ENCODE results near the gene NOS3. TPM values are rescaled to one million over a fixed set of nuclear protein-coding genes. Genes with fewer than 3 reads are reported as not detected.

The NOS3 gene
- total and polyA plus RNA-seq, 2 of the 13 experiments (the other 11 are each of a cell fraction or from before 2014, with no cell fraction given): 3.7 to 7.5 TPM

DNA sequence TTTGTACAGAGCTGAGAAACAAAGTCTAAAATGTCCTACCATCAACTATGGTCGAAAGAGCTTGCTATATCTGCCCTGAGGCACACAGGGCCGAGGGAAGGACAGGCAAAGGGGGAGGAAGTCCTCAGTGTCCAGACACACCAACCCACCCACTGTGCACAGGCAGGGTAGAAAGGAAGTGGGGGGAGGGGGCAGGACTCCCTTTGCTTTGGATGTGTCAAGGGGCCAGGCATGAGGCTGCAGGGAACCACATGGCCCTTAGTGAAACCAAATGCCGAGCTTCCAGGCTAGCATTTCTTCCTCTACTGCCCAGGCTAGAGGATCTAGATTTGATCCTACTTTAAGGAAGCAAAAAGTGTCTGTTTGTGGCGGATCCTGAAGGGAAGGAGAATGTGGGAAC, 41.3 kb upstream of the NOS3 start (continued):
- TF ChIP-seq, protein P1, sequence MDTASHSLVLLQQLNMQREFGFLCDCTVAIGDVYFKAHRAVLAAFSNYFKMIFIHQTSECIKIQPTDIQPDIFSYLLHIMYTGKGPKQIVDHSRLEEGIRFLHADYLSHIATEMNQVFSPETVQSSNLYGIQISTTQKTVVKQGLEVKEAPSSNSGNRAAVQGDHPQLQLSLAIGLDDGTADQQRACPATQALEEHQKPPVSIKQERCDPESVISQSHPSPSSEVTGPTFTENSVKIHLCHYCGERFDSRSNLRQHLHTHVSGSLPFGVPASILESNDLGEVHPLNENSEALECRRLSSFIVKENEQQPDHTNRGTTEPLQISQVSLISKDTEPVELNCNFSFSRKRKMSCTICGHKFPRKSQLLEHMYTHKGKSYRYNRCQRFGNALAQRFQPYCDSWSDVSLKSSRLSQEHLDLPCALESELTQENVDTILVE (CRISPR knock-in tag; IDR thresholded peaks at IDR 0.05): no peak
- TF ChIP-seq SMAD9 (CRISPR knock-in tag; IDR thresholded peaks at IDR 0.05): no peak
- TF ChIP-seq ZSCAN31 (CRISPR knock-in tag; IDR thresholded peaks at IDR 0.05; ENCODE audit: low read depth): no peak
- no peak for TF ChIP-seq ZNF720 (CRISPR knock-in tag; IDR thresholded peaks at IDR 0.05)
- no peak for TF ChIP-seq NR2C2 (CRISPR knock-in tag; IDR thresholded peaks at IDR 0.05; ENCODE audit: borderline replicate concordance)

DNA sequence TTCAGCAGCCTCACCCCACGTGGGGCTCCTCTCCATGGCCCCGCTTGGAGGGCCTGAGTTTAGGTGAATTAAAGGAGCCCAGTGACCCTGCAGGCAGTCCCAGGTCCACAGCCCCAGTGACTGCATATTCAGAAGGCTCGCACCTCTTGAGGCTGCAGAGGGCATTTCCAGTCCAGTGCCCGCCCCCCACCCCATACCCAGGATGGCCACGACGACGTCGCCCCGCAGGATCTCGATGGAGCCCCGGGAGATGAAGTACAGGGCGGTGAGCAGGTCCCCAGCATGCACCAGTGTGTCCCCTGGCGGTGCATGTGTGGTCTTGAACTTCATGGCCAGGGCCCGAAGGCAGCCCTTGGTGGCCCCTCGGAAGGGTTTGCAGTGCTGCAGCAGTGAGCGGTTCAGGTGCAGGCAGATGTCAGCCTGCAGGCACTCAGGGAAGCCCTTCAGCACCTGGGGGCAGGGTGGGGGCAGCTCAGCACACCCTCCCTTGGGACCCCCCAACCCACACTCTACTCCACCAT, 40.8 kb upstream of the NOS3 start:
- POLR2A ChIA-PET: no interaction called here
- H3K27ac ChIP-seq (ENCODE audit: extremely low read length, insufficient read depth, low read length): no peak overlapping the region
- CTCF ChIA-PET (ENCODE audit: low intra/inter-chr PET ratio, low total read pairs): no interaction called here
- no peak overlapping the region for H3K4me2 ChIP-seq (ENCODE audit: low read depth, low read length)
- no peak overlapping the region for H3K4me3 ChIP-seq (replicated peaks in 1 of 3; ENCODE audit: insufficient read depth in 1 of 3, low read depth in 2 of 3, low read length in 3 of 3)
- DNase-seq (ENCODE audit: low spot score) (no peak), ATAC-seq (peak; percentile 16; the same call in 2 of the 3 replicates), FAIRE-seq (no peak)
- no peak overlapping the region for H2AFZ ChIP-seq (ENCODE audit: low read length)
- no peak overlapping the region for H3K9ac ChIP-seq (ENCODE audit: insufficient read depth, low read depth, low read length)
- BruUV-seq (replicated peaks): no TSS peak
- intact Hi-C loops (cut with micrococcal nuclease; ENCODE audit: unreplicated experiment): no loop called here
- no peaks in the 10 kb centered on the region for H3K9me3 ChIP-seq (ENCODE audit: low read length)
- no peaks in the 10 kb centered on the region for H3K79me2 ChIP-seq (ENCODE audit: insufficient read depth, low read length)
- no peaks in the 10 kb centered on the region for H4K20me1 ChIP-seq (ENCODE audit: insufficient read depth, low read length)
- WGBS (ENCODE audit: low lambda C conversion rate): 22% methylated on average over 3 of the region's 16 CpGs
- no peaks in the 10 kb centered on the region for H3K36me3 ChIP-seq (replicated peaks in 1 of 2; ENCODE audit: control insufficient read depth in 1 of 2, insufficient read depth in 2 of 2, low read length in 2 of 2)
- H3K27me3 ChIP-seq (ENCODE audit: control insufficient read depth in 1 of 2, insufficient read depth in 2 of 2, low read length in 2 of 2): peaks cover 14 to 52% of the 10 kb centered on the region in 2 experiments
- in situ Hi-C loops (cut with HindIII; ENCODE audit: extremely low pct_ligation_motif_present, low pct_unique_long_range_greater_than_20kb): no loop called here
- TF ChIP-seq, protein P2, sequence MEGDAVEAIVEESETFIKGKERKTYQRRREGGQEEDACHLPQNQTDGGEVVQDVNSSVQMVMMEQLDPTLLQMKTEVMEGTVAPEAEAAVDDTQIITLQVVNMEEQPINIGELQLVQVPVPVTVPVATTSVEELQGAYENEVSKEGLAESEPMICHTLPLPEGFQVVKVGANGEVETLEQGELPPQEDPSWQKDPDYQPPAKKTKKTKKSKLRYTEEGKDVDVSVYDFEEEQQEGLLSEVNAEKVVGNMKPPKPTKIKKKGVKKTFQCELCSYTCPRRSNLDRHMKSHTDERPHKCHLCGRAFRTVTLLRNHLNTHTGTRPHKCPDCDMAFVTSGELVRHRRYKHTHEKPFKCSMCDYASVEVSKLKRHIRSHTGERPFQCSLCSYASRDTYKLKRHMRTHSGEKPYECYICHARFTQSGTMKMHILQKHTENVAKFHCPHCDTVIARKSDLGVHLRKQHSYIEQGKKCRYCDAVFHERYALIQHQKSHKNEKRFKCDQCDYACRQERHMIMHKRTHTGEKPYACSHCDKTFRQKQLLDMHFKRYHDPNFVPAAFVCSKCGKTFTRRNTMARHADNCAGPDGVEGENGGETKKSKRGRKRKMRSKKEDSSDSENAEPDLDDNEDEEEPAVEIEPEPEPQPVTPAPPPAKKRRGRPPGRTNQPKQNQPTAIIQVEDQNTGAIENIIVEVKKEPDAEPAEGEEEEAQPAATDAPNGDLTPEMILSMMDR (CRISPR knock-in tag; IDR thresholded peaks at IDR 0.05): peak; percentile 24; the same call in 1 of the 2 replicates
- TF ChIP-seq ZSCAN9 (CRISPR knock-in tag; IDR thresholded peaks at IDR 0.05; ENCODE audit: borderline replicate concordance): no peak
- H3K4me1 ChIP-seq (ENCODE audit: insufficient read depth, low read length): no peaks in the 10 kb centered on the region
